Vagina (tissue), 2 donors: ENCODE measurements around the gene ALDH4A1.

Experiments used
- POLR2A ChIP-seq, 2 donors: fragments of 450-650 bp; IDR thresholded peaks; one replicate each; pipeline ENCODE4 v1.6.1; 2017; ENCODE audit warnings: antibody characterized with exemption in 2 of 2, mild to moderate bottlenecking in 2 of 2, moderate library complexity in 2 of 2
- POLR2AphosphoS5 ChIP-seq, 2 donors: sonication (generic); formaldehyde crosslinking; IDR thresholded peaks; one replicate each; pipeline ENCODE4 v1.9.0; 2017; ENCODE audit warnings: antibody characterized with exemption in 2 of 2, mild to moderate bottlenecking in 2 of 2, low read depth in 1 of 2; ENCODE audit not compliant: insufficient read depth in 1 of 2
- TF ChIP-seq, protein P1 (sequence below), 3 experiments: fragments of 450-650 bp in 2 of 3; fragments of 200-600 bp in 1 of 3; sonication (generic) in 1 of 3; IDR thresholded peaks; one replicate each; pipeline ENCODE4 v1.5.1; 2017 to 2019; ENCODE audit warnings: antibody characterized with exemption in 3 of 3, mild to moderate bottlenecking in 2 of 3, moderate library complexity in 2 of 3

DNA sequence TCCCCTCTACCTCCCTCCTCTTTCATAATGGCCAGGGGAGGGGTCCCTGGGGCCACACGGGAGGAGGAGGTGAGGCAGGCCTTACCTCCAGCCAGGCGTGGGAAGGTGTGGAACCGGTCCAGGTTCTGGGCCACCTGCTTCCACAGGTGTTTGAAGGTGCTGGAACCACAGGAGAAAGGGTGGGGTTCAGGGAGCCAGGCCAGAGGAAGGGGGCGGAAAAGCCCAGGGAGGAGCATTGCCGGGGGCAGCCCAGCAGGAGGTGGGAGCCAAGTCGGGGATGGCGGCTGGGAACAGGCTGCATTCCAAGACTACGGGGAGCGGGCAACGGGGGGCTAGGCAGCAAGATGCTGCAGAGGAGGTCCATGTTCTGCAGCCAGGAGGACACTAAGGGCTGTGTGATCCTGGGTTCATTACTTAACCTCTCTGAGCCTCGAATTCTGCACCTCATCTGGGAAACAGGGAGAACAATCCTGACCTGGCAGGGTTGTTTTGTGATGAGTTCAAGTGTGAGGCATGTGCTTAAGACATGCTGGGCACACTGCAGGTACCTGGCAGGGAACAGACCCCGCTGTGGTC, 23.1 kb downstream of the ALDH4A1 start:
- no peak for TF ChIP-seq POLR2A (IDR thresholded peaks at IDR 0.05)
- TF ChIP-seq, protein P1, sequence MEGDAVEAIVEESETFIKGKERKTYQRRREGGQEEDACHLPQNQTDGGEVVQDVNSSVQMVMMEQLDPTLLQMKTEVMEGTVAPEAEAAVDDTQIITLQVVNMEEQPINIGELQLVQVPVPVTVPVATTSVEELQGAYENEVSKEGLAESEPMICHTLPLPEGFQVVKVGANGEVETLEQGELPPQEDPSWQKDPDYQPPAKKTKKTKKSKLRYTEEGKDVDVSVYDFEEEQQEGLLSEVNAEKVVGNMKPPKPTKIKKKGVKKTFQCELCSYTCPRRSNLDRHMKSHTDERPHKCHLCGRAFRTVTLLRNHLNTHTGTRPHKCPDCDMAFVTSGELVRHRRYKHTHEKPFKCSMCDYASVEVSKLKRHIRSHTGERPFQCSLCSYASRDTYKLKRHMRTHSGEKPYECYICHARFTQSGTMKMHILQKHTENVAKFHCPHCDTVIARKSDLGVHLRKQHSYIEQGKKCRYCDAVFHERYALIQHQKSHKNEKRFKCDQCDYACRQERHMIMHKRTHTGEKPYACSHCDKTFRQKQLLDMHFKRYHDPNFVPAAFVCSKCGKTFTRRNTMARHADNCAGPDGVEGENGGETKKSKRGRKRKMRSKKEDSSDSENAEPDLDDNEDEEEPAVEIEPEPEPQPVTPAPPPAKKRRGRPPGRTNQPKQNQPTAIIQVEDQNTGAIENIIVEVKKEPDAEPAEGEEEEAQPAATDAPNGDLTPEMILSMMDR (IDR thresholded peaks at IDR 0.05): no peak
- TF ChIP-seq POLR2AphosphoS5 (IDR thresholded peaks at IDR 0.05; ENCODE audit: insufficient read depth in 1 of 2, low read depth in 1 of 2): no peak
